ENCODE measurements around the gene SPACA5B.

DNA sequence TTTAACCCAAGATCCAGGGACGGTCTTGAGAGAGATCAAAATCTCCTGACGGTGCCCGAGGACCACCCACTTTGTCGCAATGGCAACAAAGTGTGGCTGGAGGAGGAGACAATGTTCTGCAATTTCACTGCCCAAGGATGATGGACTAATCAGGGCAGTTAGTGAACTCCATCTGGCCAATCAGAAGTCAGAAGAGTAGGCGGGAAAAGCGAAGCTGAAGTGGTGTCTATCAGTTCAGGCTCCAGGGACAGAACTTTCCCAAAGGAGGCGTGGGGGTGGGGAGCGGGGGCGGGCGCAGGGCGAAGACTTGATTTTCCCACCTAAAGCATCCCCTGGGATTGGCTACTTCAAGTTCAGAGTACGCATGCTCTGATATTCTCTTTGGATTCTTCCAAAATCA, 25.6 kb downstream of the SPACA5B start:
- no peak for TF ChIP-seq EZH2 (IDR thresholded peaks at IDR 0.05; ENCODE audit: borderline replicate concordance, low read depth, low read length, severe bottlenecking)
- TF ChIP-seq, protein P1, sequence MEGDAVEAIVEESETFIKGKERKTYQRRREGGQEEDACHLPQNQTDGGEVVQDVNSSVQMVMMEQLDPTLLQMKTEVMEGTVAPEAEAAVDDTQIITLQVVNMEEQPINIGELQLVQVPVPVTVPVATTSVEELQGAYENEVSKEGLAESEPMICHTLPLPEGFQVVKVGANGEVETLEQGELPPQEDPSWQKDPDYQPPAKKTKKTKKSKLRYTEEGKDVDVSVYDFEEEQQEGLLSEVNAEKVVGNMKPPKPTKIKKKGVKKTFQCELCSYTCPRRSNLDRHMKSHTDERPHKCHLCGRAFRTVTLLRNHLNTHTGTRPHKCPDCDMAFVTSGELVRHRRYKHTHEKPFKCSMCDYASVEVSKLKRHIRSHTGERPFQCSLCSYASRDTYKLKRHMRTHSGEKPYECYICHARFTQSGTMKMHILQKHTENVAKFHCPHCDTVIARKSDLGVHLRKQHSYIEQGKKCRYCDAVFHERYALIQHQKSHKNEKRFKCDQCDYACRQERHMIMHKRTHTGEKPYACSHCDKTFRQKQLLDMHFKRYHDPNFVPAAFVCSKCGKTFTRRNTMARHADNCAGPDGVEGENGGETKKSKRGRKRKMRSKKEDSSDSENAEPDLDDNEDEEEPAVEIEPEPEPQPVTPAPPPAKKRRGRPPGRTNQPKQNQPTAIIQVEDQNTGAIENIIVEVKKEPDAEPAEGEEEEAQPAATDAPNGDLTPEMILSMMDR (IDR thresholded peaks at IDR 0.05; ENCODE audit: borderline replicate concordance, extremely low read depth, low read length, poor library complexity, severe bottlenecking): no peak
